A549 (cell line): ENCODE results near the gene UNKL.

Source experiments
- BHLHE40 ChIP-seq: IDR thresholded peaks from 2 replicates; pipeline ENCODE4 v1.6.1; 2012; ENCODE audit warnings: low read depth, low read length, inconsistent platforms
- CEBPB ChIP-seq, 2 experiments: fragments of >200 bp in 1 of 2; sonication (Bioruptor Twin) in 1 of 2; formaldehyde crosslinking in 1 of 2; IDR thresholded peaks; 2 replicates each; pipeline ENCODE4 v1.6.1; 2012 to 2016
- CHD4 ChIP-seq: fragments of 200-600 bp; sonication (generic); IDR thresholded peaks from 2 replicates; pipeline ENCODE4 v1.6.1; 2016; ENCODE audit warnings: antibody characterized with exemption, mild to moderate bottlenecking, borderline replicate concordance
- CTCF ChIP-seq: fragments of >200 bp; sonication (Bioruptor Twin); formaldehyde crosslinking; IDR thresholded peaks from 3 replicates; pipeline ENCODE4 v1.5.1; 2016
- EP300 ChIP-seq, 2 experiments: fragments of >200 bp; sonication (Bioruptor Twin); formaldehyde crosslinking; IDR thresholded peaks; 2 replicates in 1 of 2; 3 replicates in 1 of 2; pipeline ENCODE4 v1.6.1; 2016 to 2017
- ESRRA ChIP-seq: fragments of 150-350 bp; IDR thresholded peaks from 2 replicates; pipeline ENCODE4 v1.6.1; 2014; ENCODE audit warnings: mild to moderate bottlenecking, low read length, borderline replicate concordance
- JUNB ChIP-seq: fragments of >200 bp; sonication (Bioruptor Twin); formaldehyde crosslinking; IDR thresholded peaks from 2 replicates; pipeline ENCODE4 v1.6.1; 2016
- MYC ChIP-seq: IDR thresholded peaks from 2 replicates; pipeline ENCODE4 v1.6.1; 2012; ENCODE audit warnings: mild to moderate bottlenecking, inconsistent platforms, low read length, improper control_type of control experiment, borderline replicate concordance
- PHF8 ChIP-seq: fragments of 200-600 bp; sonication (generic); IDR thresholded peaks from 2 replicates; pipeline ENCODE4 v1.6.1; 2016; ENCODE audit warnings: low read depth, mild to moderate bottlenecking, antibody characterized with exemption, moderate library complexity, borderline replicate concordance
- POLR2A ChIP-seq: IDR thresholded peaks from 2 replicates; pipeline ENCODE4 v1.6.1; 2012; ENCODE audit warnings: mild to moderate bottlenecking, low read length
- POLR2AphosphoS2 ChIP-seq: conservative IDR thresholded peaks from 2 replicates; pipeline ENCODE4 v1.6.1; 2012; ENCODE audit warnings: low read length, improper control_type of control experiment, inconsistent platforms
- RCOR1 ChIP-seq: fragments of 150-350 bp; IDR thresholded peaks from 2 replicates; pipeline ENCODE4 v1.6.1; 2014; ENCODE audit warnings: antibody characterized with exemption, low read length, low read depth
- RNF2 ChIP-seq: fragments of 200-600 bp; sonication (generic); IDR thresholded peaks from 2 replicates; pipeline ENCODE4 v1.6.1; 2016; ENCODE audit warnings: low read depth, mild to moderate bottlenecking, antibody characterized with exemption, moderate library complexity, borderline replicate concordance
- SMC3 ChIP-seq: fragments of >200 bp; sonication (Bioruptor Twin); formaldehyde crosslinking; IDR thresholded peaks from 3 replicates; pipeline ENCODE4 v1.6.1; 2018; ENCODE audit warnings: inconsistent platforms

GRCh38 chr16:1437606-1438005 is 23.1 kb upstream of the UNKL start:
- TF ChIP-seq CTCF (no peak), POLR2AphosphoS2 (no peak), PHF8 (no peak), CEBPB (IDR thresholded peaks at IDR 0.05) (no peak), SMC3 (no peak), RNF2 (no peak), EP300 (IDR thresholded peaks at IDR 0.05) (no peak), JUNB (no peak), BHLHE40 (no peak), CHD4 (no peak), ESRRA (no peak), RCOR1 (no peak), POLR2A (no peak), MYC (no peak)
